ENCODE results near the gene CLIC1. TPM values are rescaled to one million over a fixed set of nuclear protein-coding genes. Genes with fewer than 3 reads are reported as not detected.

CLIC1 gene
- total and polyA plus RNA-seq, 9 donors = 117 to 219 (median 165) TPM

DNA sequence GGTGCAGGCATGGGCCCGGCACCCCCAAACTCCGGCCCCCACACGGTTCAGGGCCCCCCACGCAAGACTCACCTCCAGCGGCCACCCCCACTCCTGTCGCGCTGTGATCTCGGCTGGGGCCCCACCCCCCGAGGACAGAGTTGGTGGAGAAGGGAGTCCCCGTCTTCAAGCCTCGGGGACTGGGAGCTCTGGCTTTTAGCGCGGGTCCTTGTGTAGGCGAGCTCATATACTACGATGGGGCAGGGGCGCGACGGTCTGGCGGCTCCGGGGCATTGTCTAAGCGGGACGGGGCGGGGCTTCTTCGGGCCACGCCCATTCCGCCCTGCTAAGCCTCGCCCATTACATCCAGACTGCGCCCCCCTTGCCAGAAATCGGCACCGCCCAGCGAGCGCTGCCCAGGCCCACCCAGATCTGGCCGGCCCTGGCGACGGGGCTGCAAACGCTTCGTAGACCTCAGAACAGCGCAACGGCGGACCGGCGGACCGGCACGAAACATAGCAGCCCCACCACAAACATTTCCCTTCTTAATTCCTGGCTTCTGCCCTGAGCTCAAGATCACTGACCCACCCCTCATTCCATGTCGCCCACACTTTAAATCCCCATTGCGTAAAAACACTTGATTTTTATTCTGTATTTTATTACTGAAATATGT, 6.2 kb downstream of the CLIC1 start:
- DNase-seq = peak; percentile 97
- H3K4me3 ChIP-seq (ENCODE audit: low read length) = peak overlapping the region; percentile 99
- peaks cover 76% of the 10 kb centered on the region for H3K36me3 ChIP-seq (ENCODE audit: control insufficient read depth, insufficient read depth, low read length)
- no peaks in the 10 kb centered on the region for H3K9me3 ChIP-seq (replicated peaks; ENCODE audit: control insufficient read depth, low read depth, low read length)
- peak overlapping the region; percentile 100 for H3K27ac ChIP-seq (ENCODE audit: low read length)
- no peaks in the 10 kb centered on the region for H3K27me3 ChIP-seq (ENCODE audit: control insufficient read depth, insufficient read depth, low read length)
- WGBS (ENCODE audit: insufficient coverage) = under 1% methylated on average over 30 of the region's 46 CpGs
- peaks cover 40% of the 10 kb centered on the region for H3K4me1 ChIP-seq (ENCODE audit: control insufficient read depth, insufficient read depth, low read length)

DNA sequence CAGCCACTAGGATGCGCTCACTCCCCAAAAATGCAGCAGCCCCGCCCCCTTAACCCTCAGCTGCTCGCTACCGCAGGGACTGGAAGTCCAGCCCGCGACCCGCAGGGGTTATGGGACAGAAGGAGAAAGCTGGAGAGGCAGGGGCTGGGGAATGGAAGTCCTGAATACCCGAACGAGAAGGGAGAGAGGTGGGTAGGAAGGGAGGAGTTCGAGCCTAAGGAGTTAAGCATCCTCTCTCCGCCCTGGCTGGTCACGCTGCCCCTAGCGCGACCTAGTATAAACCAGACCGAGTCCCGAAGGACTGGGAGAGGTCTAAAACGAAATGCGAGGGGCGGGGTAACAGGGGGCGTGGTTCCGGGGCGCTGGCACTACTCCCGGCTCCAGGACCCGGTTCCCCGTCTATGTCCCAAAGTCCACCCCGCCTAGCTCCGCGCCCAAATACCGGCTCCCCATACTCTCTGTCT, 6.8 kb downstream of the CLIC1 start:
- H3K4me3 ChIP-seq (ENCODE audit: low read length) = peak overlapping the region; percentile 99
- DNase-seq = peak; percentile 98
- peaks cover 35% of the 10 kb centered on the region for H3K4me1 ChIP-seq (ENCODE audit: control insufficient read depth, insufficient read depth, low read length)
- WGBS (ENCODE audit: insufficient coverage) = 0% methylated on average over 20 of the region's 29 CpGs
- peaks cover 77% of the 10 kb centered on the region for H3K36me3 ChIP-seq (ENCODE audit: control insufficient read depth, insufficient read depth, low read length)
- peak overlapping the region; percentile 100 for H3K27ac ChIP-seq (ENCODE audit: low read length)
- H3K9me3 ChIP-seq (replicated peaks; ENCODE audit: control insufficient read depth, low read depth, low read length) = no peaks in the 10 kb centered on the region
- H3K27me3 ChIP-seq (ENCODE audit: control insufficient read depth, insufficient read depth, low read length) = no peaks in the 10 kb centered on the region

DNA sequence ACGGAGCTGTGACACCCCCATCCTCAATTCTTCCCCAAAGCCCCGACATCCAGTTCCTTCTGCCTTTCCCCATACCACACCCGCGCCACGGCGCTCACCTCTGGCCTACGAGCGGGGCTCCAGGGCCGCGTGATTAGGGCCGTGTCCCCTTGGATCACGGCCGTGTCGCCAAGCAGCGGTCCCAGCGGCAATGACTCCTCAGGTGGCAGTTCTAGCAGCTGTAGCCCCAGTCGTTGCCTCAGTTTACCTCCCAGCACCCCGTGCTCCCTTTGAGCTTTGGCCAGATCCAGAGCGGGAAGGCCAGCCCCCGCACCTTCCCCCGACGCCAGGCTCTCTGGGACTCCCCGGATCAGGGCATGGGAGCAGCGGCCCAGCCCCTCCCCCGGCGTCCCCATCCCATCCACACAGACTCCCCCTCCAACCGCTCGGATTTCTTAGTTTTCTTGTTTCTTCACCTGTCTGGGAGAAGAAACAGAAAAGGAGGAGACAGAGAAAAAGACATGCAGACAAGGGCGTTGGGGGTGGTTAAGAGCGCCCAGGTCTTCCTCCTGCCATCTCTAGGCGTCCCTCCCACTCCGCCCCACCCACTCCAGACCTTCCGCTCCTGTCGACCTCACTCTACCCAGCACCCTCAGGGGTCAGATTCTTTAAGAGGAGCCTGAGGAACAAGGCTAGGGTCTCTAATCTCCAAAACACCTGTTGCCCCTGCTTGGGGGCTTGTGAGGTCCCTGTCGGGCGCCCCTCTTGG, 7.4 kb downstream of the CLIC1 start, which contains the start of gene DDAH2:
Gene DDAH2 (minus strand): TSS at position 533 of the 748 bp plus-strand sequence. CDS start 138 bp downstream, at position 395.
- 13% methylated on average over 25 of the region's 36 CpGs for WGBS (ENCODE audit: insufficient coverage)
- H3K4me3 ChIP-seq (ENCODE audit: low read length) = peak within 1 kb of the TSS; percentile 99
- peak within 1 kb of the TSS; percentile 100 for H3K27ac ChIP-seq (ENCODE audit: low read length)
- H3K27me3 ChIP-seq (ENCODE audit: control insufficient read depth, insufficient read depth, low read length) = no peaks in the 10 kb centered on the region
- H3K36me3 ChIP-seq (ENCODE audit: control insufficient read depth, insufficient read depth, low read length) = peaks cover 78% of the 10 kb centered on the region
- H3K4me1 ChIP-seq (ENCODE audit: control insufficient read depth, insufficient read depth, low read length) = peaks cover 29% of the 10 kb centered on the region
- no peaks in the 10 kb centered on the region for H3K9me3 ChIP-seq (replicated peaks; ENCODE audit: control insufficient read depth, low read depth, low read length)
- peak; percentile 40 for DNase-seq

DNA sequence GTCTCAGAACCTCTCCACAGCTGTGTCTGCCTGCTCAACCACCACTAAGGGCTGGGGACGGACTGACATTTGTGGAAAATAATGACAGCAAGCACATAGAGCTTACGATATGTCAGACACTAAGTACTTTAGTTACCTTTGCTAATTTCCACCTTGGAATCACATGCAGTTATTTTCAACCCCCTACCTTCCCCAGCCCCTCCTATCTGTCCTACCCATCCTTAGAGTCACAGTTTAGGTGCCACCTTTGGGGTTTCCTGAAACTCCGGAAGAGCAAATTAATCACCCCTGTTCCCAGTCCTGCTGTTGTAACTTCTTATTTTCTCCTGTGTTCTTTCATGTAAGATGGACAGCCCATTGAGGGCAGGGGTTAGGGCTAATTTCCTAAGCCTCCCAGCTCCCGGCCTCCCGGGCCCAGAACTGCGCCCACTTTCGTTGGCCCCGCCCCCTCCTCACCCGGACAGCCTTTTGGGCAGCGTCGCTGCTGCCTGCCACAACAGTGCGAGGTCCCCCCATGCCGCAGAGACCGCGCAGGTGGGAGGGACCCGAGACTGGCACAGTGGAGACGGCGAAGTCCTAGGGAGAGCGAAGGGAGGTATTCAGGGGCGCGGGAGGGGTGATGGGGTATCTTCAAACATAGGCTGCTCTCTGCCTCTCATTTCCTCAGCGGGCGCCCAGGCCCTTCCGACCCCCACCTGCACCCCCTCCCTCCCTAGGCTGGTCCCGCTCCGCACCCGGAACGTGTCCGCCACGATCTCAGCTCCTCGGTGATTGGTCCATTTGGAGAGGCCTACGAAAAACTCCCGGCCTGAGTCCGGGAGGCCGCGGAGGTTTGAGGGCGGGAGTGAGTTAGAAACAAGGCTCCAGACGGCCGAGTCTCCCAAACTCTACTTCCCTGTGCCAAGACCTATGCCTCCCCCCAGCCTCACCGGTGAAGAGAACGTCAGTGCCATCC, 8.3 kb downstream of the CLIC1 start:
- 64% methylated on average over 21 of the region's 41 CpGs for WGBS (ENCODE audit: insufficient coverage)
- H3K4me1 ChIP-seq (ENCODE audit: control insufficient read depth, insufficient read depth, low read length) = peaks cover 29% of the 10 kb centered on the region
- no peaks in the 10 kb centered on the region for H3K27me3 ChIP-seq (ENCODE audit: control insufficient read depth, insufficient read depth, low read length)
- H3K4me3 ChIP-seq (ENCODE audit: low read length) = peak overlapping the region; percentile 99
- no peaks in the 10 kb centered on the region for H3K9me3 ChIP-seq (replicated peaks; ENCODE audit: control insufficient read depth, low read depth, low read length)
- peak; percentile 36 for DNase-seq
- H3K36me3 ChIP-seq (ENCODE audit: control insufficient read depth, insufficient read depth, low read length) = peaks cover 70% of the 10 kb centered on the region
- peak overlapping the region; percentile 100 for H3K27ac ChIP-seq (ENCODE audit: low read length)

DNA sequence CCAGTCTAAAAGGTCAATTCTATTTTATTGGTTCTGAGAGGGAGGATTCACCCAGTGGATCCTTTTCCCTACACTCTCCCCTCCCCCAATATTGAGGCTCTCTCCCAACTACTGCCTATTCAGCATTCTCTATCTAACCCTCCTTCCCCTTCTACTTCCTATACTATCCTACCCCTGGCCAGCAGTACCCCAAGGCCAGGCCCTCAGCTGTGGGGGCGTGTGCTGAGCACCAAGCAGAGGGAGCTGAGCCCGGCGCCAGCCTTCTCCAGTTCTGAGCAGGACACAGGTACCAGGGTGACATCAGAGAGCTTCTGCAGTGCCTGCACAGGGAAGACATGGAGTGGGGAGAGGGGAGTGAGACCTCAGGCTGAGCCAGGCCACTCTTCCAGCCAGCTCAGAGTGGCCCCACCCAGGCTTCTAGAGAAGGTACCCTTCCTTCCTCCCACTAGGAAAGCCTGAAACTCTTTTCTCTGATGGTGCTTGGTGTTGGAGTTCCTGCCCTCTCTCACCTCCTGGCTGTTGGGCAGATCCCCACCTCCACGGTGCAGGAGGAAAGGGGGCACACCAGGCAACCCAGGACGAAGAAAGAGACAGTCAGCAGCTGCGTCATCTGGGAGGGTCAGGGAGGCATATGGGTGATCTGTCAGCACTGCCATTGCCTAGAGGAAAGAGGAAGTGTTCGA, 9.2 kb downstream of the CLIC1 start:
- Histone ChIP-seq H3K4me1 (ENCODE audit: control insufficient read depth, insufficient read depth, low read length) (peaks cover 29% of the 10 kb centered on the region), H3K27ac (ENCODE audit: low read length) (peak overlapping the region; percentile 65), H3K27me3 (ENCODE audit: control insufficient read depth, insufficient read depth, low read length) (no peaks in the 10 kb centered on the region), H3K9me3 (replicated peaks; ENCODE audit: control insufficient read depth, low read depth, low read length) (no peaks in the 10 kb centered on the region), H3K36me3 (ENCODE audit: control insufficient read depth, insufficient read depth, low read length) (peaks cover 63% of the 10 kb centered on the region), H3K4me3 (ENCODE audit: low read length) (no peak overlapping the region)
- 82% methylated on average over 6 of the region's 7 CpGs for WGBS (ENCODE audit: insufficient coverage)
- DNase-seq = peak; percentile 65

DNA sequence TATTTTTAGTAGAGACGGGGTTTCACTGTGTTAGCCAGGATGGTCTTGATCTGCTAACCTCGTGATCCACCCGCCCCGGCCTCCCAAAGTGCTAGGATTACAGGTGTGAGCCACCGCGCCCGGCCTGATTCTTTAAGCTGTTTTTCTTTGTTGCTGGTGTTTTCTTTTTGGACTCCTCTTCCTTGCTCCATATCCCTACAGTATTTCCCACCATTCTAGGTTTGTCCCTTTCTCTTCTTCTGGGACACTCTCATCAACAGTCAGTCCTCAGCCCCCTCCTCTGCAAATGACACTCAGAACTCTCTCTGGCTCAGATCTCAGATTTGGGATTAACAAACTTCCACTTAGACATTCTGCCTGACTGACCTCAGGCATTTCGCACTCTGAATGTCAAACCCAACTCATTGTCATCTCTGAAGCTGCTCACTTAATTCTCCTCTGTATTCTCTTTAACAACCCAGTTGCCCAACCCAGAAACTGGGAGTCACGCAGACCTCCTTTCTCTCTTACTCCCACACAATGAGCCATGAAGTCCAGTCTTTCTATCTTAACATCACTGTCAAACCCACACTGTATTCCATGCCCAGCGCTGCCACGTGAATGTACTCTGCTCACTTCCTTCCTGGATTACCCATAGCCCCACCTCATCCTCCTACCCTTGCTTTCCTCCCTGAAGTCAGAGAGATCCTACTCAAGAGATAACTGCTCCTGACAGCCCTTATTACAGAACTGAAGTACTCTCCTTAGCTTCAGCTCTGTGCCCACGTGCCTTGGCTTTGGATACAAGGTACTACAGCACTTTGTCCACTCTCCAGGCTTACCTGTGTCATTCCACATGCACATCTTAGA, 10.6 kb downstream of the CLIC1 start:
- no peak for DNase-seq
- Histone ChIP-seq H3K27me3 (ENCODE audit: control insufficient read depth, insufficient read depth, low read length) (no peaks in the 10 kb centered on the region), H3K4me1 (ENCODE audit: control insufficient read depth, insufficient read depth, low read length) (peaks cover 27% of the 10 kb centered on the region), H3K36me3 (ENCODE audit: control insufficient read depth, insufficient read depth, low read length) (peaks cover 50% of the 10 kb centered on the region), H3K4me3 (ENCODE audit: low read length) (no peak overlapping the region), H3K27ac (ENCODE audit: low read length) (no peak overlapping the region), H3K9me3 (replicated peaks; ENCODE audit: control insufficient read depth, low read depth, low read length) (no peaks in the 10 kb centered on the region)
- 94% methylated on average over 8 of the region's 12 CpGs for WGBS (ENCODE audit: insufficient coverage)

DNA sequence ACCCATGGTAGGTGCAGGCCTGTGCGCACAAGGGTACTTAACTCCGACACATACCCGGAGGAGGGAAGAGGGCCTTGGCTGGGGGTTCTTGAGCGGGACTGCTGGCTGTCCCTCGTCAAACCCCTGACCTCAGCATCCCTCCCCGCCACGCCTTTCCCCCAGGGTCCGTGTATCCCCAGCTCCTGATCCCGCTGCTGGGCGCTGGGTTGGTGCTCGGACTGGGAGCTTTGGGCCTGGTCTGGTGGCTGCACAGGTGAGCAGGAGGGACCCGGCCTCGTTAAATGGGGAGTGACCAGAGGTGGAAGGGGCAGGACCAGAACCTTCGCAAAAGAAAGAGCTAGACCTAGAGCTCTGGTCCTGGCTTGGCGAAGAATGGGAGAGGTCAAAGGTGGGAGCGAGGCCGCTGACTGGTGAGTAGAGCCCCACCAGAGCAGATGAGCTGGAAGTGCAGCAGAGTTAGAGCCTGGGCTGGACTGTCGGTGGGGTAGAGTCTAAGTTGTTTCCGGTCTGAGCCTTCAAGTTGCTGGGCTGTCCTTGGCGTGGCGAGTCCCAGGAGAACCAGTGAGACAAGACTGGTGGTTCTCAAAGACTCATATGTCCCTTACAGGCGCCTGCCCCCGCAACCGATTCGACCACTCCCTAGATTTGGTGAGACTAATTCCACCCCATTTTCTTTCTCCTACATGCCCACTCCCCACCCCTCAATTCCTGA, 12.2 kb downstream of the CLIC1 start:
- Histone ChIP-seq H3K4me3 (ENCODE audit: low read length) (no peak overlapping the region), H3K4me1 (ENCODE audit: control insufficient read depth, insufficient read depth, low read length) (peaks cover 20% of the 10 kb centered on the region), H3K9me3 (replicated peaks; ENCODE audit: control insufficient read depth, low read depth, low read length) (no peaks in the 10 kb centered on the region), H3K27me3 (ENCODE audit: control insufficient read depth, insufficient read depth, low read length) (no peaks in the 10 kb centered on the region), H3K27ac (ENCODE audit: low read length) (no peak overlapping the region), H3K36me3 (ENCODE audit: control insufficient read depth, insufficient read depth, low read length) (peaks cover 45% of the 10 kb centered on the region)
- no peak for DNase-seq
- WGBS (ENCODE audit: insufficient coverage) = 85% methylated on average over 23 of the region's 25 CpGs

DNA sequence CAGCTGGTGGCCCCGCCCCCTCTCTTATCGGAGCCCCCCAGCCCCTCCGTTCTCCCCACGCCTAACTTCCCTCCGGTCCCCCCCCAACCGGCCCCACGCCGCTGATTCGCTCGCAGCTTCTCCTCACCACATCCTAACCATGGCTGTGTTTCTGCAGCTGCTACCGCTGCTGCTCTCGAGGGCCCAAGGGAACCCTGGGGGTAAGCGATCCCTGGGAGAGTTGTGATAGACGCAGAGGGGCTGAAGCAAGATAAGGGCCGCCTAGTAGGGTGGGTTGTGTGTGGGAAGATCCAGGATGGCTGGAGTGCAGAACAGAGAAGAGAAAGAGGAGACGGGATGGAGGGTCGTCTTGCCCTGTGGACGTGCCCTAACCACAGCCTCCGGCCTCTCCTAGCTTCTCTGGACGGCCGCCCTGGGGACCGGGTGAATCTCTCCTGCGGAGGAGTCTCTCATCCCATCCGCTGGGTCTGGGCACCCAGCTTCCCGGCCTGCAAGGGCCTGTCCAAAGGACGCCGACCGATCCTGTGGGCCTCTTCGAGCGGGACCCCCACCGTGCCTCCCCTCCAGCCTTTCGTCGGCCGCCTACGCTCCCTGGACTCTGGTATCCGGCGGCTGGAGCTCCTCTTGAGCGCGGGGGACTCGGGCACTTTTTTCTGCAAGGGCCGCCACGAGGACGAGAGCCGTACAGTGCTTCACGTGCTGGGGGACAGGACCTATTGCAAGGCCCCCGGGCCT, 12.9 kb downstream of the CLIC1 start, which contains the start of gene MPIG6B:
Gene MPIG6B (plus strand): TSS at position 129 of the 735 bp plus-strand sequence. CDS start 11 bp downstream, at position 140.
- no peak within 1 kb of the TSS for H3K27ac ChIP-seq (ENCODE audit: low read length)
- no peaks in the 10 kb centered on the region for H3K9me3 ChIP-seq (replicated peaks; ENCODE audit: control insufficient read depth, low read depth, low read length)
- peaks cover 13% of the 10 kb centered on the region for H3K4me1 ChIP-seq (ENCODE audit: control insufficient read depth, insufficient read depth, low read length)
- no peak for DNase-seq
- H3K27me3 ChIP-seq (ENCODE audit: control insufficient read depth, insufficient read depth, low read length) = no peaks in the 10 kb centered on the region
- H3K4me3 ChIP-seq (ENCODE audit: low read length) = no peak within 1 kb of the TSS
- 70% methylated on average over 31 of the region's 46 CpGs for whole genome bisulfite sequencing (ENCODE audit: insufficient coverage)
- peaks cover 41% of the 10 kb centered on the region for H3K36me3 ChIP-seq (ENCODE audit: control insufficient read depth, insufficient read depth, low read length)
